ENCODE results near the gene FER. TPM values are rescaled to one million over a fixed set of nuclear protein-coding genes. Genes with fewer than 3 reads are reported as not detected.

The FER gene
- total and polyA plus RNA-seq, 2 of the 8 experiments (the other 6 are each of a cell fraction or from before 2014, with no cell fraction given): 1.3 to 15.8 TPM

DNA sequence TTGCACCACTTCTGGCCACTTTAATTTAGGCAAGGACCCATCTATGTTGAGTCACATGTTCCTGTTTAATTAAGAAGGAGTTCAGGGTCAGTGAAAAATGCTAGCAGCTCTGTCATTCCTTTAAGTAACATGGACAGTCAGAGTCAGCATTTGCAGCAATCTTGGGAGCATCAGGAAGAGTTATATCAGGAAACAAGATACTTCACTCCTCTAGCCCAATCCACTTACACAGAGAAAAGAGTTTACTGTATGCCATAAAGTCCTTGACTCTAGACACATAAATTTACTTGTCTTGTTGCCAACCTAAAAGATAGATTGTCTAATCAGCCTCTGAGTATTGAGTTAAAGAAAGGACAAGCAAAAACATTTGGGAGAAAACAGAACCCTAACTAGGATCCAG lies 395.3 kb downstream of the FER start:
- H3K56ac ChIP-seq (replicated peaks; ENCODE audit: insufficient read length, low read depth, low read length): no peak overlapping the region
- FAIRE-seq: no peak
- no peaks in the 10 kb centered on the region for H3K23me2 ChIP-seq (ENCODE audit: low read depth, low read length)

More for the DNA sequence above, 395.3 kb downstream of the FER start:
- Histone ChIP-seq H3K14ac (ENCODE audit: insufficient read length) (no peak overlapping the region), H3K36me3 (ENCODE audit: control insufficient read depth in 2 of 4, insufficient read depth in 4 of 4, low read length in 3 of 4) (no peaks in the 10 kb centered on the region), H3K4ac (replicated peaks; ENCODE audit: insufficient read length, low read depth, low read length) (no peak overlapping the region), H4K91ac (replicated peaks; ENCODE audit: insufficient read length, low read length) (no peak overlapping the region), H2AK5ac (ENCODE audit: low read depth, low read length) (no peak overlapping the region), H4K5ac (ENCODE audit: insufficient read length, low read depth, low read length) (no peak overlapping the region), H3K23ac (ENCODE audit: insufficient read length) (no peak overlapping the region), H2BK12ac (ENCODE audit: low read depth, low read length) (no peak overlapping the region), H3K4me3 (ENCODE audit: extremely low read depth in 1 of 4, insufficient read depth in 2 of 4, low read depth in 3 of 4, low read length in 4 of 4) (no peak overlapping the region), H3K9me3 (ENCODE audit: insufficient read depth in 2 of 2, low read depth in 1 of 2, low read length in 1 of 2) (no peaks in the 10 kb centered on the region), H3K4me1 (replicated peaks in 1 of 4; ENCODE audit: control insufficient read depth in 3 of 4, insufficient read depth in 4 of 4, low read length in 3 of 4) (no peaks in the 10 kb centered on the region), H3K9ac (replicated peaks in 1 of 4; ENCODE audit: extremely low read depth in 1 of 4, low read depth in 3 of 4, low read length in 3 of 4) (no peak overlapping the region), H3K18ac (ENCODE audit: extremely low read depth, low read length) (no peak overlapping the region), H2BK5ac (ENCODE audit: low read depth, low read length) (no peak overlapping the region), H2BK120ac (replicated peaks; ENCODE audit: low read depth, low read length) (no peak overlapping the region), H3K79me2 (ENCODE audit: control insufficient read depth in 1 of 2, insufficient read depth in 2 of 2, low read length in 2 of 2) (no peaks in the 10 kb centered on the region), H3K27me3 (replicated peaks in 1 of 4; ENCODE audit: control insufficient read depth in 3 of 4, extremely low read depth in 1 of 4, insufficient read depth in 3 of 4, low read length in 3 of 4) (no peaks in the 10 kb centered on the region), H2BK20ac (ENCODE audit: low read length) (no peak overlapping the region), H4K20me1 (replicated peaks in 1 of 2; ENCODE audit: control insufficient read depth in 1 of 2, insufficient read depth in 2 of 2, low read length in 2 of 2) (no peaks in the 10 kb centered on the region), H2BK15ac (ENCODE audit: low read length) (no peak overlapping the region), H4K8ac (ENCODE audit: extremely low read depth, insufficient read depth, low read length) (no peak overlapping the region), H3K4me2 (ENCODE audit: insufficient read depth in 1 of 2, low read depth in 2 of 2, low read length in 2 of 2) (no peak overlapping the region), H3K27ac (ENCODE audit: low read depth, low read length) (no peak overlapping the region), H2AFZ (ENCODE audit: low read length) (no peak overlapping the region), H3K79me1 (ENCODE audit: low read depth, low read length) (no peaks in the 10 kb centered on the region)
- ChIA-PET POLR2A (ENCODE audit: partially characterized antibody) (no interaction called here), CTCF (ENCODE audit: partially characterized antibody) (no interaction called here)
- no peak for TF ChIP-seq SAP30 (IDR thresholded peaks at IDR 0.05; ENCODE audit: insufficient read depth, insufficient replicate concordance, low read length)
- no peak for TF ChIP-seq SIX5 (IDR thresholded peaks at IDR 0.05; ENCODE audit: low read depth, low read length)
- no peak for TF ChIP-seq BRCA1 (IDR thresholded peaks at IDR 0.05; ENCODE audit: low read depth, low read length)
- TF ChIP-seq TBP (IDR thresholded peaks at IDR 0.05; ENCODE audit: low read depth, low read length): no peak
- TF ChIP-seq CREB1 (IDR thresholded peaks at IDR 0.05): no peak
- no peak for TF ChIP-seq SP2 (IDR thresholded peaks at IDR 0.05; ENCODE audit: low read length)
- TF ChIP-seq CHD2 (IDR thresholded peaks at IDR 0.05; ENCODE audit: low read length): no peak
- TF ChIP-seq CTBP2 (IDR thresholded peaks at IDR 0.05; ENCODE audit: borderline replicate concordance, insufficient read depth, insufficient read length, low read length): no peak
- TF ChIP-seq POLR2A (IDR thresholded peaks at IDR 0.05; ENCODE audit: control extremely low read depth in 1 of 2, low read depth in 2 of 2, low read length in 2 of 2): no peak
- no peak for DNase-seq (ENCODE audit: low read depth in 1 of 2, low spot score in 2 of 2)
